Fibroblast of pulmonary artery (primary cell): ENCODE measurements around the gene PMCH.
"Not testable (repeated sequence)": the region's sequence is repeated elsewhere in the genome, so short reads cannot be mapped to it uniquely, and the experiment has no call there.

Source experiments
- DNase-seq: peaks from one replicate; pipeline ENCODE4 v3.0.0-alpha.2; 2010; ENCODE audit warnings: low read depth
- H3K4me3 ChIP-seq: replicated peaks from 2 replicates; pipeline ENCODE4 v1.5.1; 2011; ENCODE audit warnings: low read depth, mild to moderate bottlenecking, control low read depth, low read length, moderate library complexity
- CTCF ChIP-seq: IDR thresholded peaks from 2 replicates; pipeline ENCODE4 v1.5.1; 2011; ENCODE audit warnings: mild to moderate bottlenecking, control low read depth, low read length, inconsistent platforms; ENCODE audit errors: missing control alignments

The PMCH gene

GRCh38 chr12:102174117-102174516, 23.5 kb downstream of the PMCH start:
- H3K4me3 ChIP-seq: no peak overlapping the region

GRCh38 chr12:102172436-102172835, 25.2 kb downstream of the PMCH start:
- no peak overlapping the region for H3K4me3 ChIP-seq
- DNase-seq: peak; percentile 88
- no peak for TF ChIP-seq CTCF

More at GRCh38 chr12:102174117-102174516, 23.5 kb downstream of the PMCH start:
- peak; percentile 27 for DNase-seq
- no peak for TF ChIP-seq CTCF

GRCh38 chr12:102171951-102172350, 25.7 kb downstream of the PMCH start:
- no peak for TF ChIP-seq CTCF
- DNase-seq: no peak
- H3K4me3 ChIP-seq: no peak overlapping the region

GRCh38 chr12:102169922-102170621, 27.6 kb downstream of the PMCH start:
- no peak overlapping the region for H3K4me3 ChIP-seq
- TF ChIP-seq CTCF: peak; percentile 81
- peak; percentile 59 for DNase-seq

GRCh38 chr12:102167821-102168604, 29.6 kb downstream of the PMCH start:
- peak; percentile 25 for DNase-seq

GRCh38 chr12:102163383-102163782, 34.2 kb downstream of the PMCH start:
- no peak for TF ChIP-seq CTCF
- H3K4me3 ChIP-seq: no peak overlapping the region
- no peak for DNase-seq

More at GRCh38 chr12:102167821-102168604, 29.6 kb downstream of the PMCH start:
- no peak for TF ChIP-seq CTCF
- no peak overlapping the region for H3K4me3 ChIP-seq

GRCh38 chr12:102155206-102155605, 42.4 kb downstream of the PMCH start:
- DNase-seq, H3K4me3 ChIP-seq: not testable (repeated sequence)

GRCh38 chr12:102147062-102147587, 50.5 kb downstream of the PMCH start:
- DNase-seq: not testable (repeated sequence)

More at GRCh38 chr12:102147062-102147587, 50.5 kb downstream of the PMCH start:
- not testable (repeated sequence) for H3K4me3 ChIP-seq
